ENCODE data around the gene FNDC8.

GRCh38 chr17:35149941-35150340 is 28.5 kb downstream of the FNDC8 start:
- TF ChIP-seq, protein P1, sequence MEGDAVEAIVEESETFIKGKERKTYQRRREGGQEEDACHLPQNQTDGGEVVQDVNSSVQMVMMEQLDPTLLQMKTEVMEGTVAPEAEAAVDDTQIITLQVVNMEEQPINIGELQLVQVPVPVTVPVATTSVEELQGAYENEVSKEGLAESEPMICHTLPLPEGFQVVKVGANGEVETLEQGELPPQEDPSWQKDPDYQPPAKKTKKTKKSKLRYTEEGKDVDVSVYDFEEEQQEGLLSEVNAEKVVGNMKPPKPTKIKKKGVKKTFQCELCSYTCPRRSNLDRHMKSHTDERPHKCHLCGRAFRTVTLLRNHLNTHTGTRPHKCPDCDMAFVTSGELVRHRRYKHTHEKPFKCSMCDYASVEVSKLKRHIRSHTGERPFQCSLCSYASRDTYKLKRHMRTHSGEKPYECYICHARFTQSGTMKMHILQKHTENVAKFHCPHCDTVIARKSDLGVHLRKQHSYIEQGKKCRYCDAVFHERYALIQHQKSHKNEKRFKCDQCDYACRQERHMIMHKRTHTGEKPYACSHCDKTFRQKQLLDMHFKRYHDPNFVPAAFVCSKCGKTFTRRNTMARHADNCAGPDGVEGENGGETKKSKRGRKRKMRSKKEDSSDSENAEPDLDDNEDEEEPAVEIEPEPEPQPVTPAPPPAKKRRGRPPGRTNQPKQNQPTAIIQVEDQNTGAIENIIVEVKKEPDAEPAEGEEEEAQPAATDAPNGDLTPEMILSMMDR (IDR thresholded peaks at IDR 0.05) = no peak
- TF ChIP-seq POLR2A (IDR thresholded peaks at IDR 0.05) = no peak
